Measurements from ENCODE around the gene ZNF638. TPM values are rescaled to one million over a fixed set of nuclear protein-coding genes. Genes with fewer than 3 reads are reported as not detected.

Gene ZNF638
- polyA plus RNA-seq, 3 donors = 210 to 235 (median 223) TPM

DNA sequence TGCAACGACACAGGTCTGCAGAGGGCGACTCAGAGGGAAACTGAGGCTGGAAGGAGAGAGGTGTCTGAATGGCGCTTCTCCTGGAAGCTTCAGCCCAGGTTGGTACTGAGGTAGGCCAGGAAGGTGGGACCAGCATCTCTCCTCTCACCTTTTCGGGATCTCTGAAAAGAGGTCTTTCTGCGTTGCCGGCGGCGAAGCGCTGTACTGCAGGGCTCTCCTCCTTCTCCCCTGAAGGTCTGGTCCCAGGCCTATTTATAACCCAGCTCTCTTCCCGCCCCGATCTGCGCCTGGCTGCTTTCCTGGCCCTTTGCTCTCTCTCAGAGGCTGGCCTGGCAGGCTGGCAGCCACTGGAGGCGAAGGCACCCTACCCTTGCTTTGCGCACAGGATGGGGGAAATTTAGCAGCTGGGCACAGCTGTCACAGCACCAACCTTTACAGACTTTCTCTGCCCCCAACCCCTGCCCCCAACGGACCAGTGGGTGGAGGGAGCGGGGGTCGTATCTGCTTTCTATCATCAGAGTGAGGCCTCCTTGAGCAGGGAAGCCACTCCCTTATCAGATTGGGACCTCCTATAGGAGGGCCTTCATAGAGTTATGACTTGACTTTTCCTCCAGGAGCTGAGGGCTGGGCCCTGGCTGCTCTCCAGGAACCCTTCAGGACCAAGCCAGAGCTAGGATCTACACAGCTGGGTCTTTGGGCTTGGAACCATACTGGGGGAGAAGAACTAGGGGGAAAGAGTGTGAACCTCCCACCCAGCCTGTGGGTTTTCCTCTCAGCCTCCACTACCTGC, 122.8 kb downstream of the ZNF638 start:
- DNase-seq (ENCODE audit: low read depth in 3 of 3, low spot score in 2 of 3) = no peak

DNA sequence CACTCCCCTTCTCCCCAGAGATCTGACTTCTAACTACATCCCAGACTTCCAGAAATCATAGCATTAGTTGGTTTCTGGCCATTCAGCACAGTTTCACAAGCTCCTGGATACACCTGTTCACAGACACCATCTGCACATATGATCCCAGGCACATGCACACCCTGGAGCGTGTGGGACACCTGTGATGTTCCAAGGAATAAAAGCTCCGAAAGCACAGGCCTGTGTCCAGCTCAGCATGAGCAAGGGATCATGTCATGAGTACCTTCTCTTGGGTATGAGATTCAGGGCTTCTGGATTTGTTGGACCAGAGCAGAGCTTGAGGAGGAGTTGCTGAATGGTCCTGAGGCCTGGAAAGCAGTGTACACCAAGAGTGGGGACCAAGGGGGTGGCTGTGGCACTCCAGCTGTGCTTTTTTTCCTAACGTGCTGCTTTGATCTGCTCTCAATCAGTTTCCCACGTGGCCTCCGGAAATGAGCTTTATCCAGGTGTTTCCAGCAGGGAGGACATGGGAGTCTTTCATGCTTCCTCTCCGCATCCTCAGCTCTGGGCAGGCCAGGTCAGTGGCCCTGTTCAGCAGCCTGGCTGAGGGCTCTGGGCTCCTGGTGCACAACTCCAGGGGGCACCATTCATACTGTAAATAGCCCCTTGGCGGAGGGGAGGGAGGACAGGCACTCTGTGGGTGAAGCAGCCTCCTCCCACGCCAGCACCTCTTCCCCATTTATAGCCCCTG, 123.6 kb downstream of the ZNF638 start:
- no peak for DNase-seq (ENCODE audit: low read depth in 3 of 3, low spot score in 2 of 3)

DNA sequence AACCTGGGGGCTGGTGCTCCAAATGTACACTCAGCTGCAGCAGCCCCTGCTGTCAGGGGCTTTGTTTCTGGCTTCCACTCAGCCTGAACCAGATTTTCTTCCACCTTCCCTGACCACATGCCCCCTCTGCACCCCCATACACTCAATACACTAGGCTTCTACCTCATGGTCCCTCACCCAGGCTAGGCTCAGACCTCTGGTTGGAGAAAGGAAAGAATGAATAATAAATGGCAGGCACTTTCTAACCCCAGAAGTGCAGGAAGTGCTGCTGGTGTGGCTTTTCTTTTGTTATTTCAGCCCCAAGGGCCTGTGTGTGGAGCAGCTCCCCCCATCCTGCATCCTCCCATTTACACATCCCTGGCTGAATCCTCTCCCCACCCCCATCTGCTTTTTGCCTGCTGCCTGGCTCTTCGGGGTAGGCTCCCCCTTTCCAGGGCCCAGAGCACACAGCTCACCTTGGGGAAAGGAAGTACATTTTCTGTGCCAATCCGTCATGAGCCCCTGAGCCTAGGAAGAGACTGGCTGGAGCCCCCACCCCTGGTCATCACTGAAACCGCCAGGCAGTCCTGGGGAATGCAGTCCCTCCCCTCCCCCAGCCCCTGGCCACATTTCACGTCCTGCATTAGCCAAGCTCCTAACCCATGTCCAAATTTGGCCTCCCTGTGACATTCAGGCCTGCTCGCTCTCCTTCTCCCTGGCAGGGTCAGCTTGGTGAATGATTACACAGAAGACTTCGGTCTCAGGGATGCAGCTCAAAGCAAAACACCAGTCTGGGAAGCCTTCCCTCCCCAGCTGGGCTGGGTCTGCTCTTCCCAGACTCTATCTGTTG, 124.4 kb downstream of the ZNF638 start:
- no peak for DNase-seq (ENCODE audit: low read depth in 3 of 3, low spot score in 2 of 3)

DNA sequence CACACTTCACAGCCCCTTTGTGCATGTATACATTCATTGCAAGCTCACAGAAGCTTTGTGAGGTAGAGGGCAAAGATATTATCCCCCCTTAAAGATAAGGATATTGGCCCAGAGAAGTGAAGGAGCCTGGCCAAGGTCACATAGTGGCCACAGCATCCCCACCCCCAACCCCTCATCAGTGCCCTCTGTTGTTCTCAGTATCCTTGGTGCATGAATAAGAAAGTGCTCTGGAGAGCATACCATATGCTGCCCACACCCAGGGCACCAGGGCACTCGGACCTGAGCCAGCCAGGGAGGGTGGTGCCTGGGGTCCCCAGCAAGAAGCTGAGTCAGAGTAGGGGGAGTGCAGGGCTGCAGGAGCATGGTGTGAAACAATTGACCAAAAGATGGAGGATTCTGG, 125.0 kb downstream of the ZNF638 start:
- DNase-seq (ENCODE audit: low read depth in 3 of 3, low spot score in 2 of 3) = no peak

DNA sequence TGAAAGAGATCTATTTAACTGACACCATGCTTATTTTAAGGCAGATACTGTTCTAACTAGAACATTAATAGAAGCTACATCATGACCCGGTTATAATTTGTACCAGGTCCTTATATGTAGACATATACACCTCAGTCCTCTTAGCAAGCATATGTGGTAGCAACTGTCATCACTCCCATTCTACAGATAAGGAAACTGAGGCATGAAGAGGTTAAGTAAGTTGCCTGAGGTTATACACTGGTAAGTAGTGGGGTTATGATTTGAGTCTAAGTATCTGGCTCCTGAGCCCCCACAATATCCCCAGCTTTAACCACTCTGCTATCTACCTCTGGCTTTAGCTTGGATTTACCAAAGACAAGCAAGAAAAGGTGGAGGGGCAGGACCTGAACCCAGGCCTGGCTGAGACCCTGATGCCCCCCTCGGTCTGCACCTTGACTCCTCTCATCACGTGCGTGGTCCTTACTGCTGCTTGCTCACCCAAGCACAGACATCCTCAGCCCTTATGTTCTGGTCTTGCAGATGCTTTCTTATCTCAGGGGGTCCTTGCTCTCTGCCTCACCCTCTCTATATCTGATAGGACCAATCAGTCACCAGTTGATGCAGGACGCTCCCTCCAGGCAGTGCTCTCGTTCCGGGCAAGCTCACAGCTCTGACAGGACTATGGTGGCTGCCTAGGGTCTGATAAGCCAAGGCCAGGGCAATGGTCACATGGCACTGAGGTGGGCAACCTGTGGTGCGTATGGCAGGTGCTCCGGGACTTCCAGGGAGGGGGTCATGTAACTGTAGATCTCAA, 125.7 kb downstream of the ZNF638 start:
- no peak for DNase-seq (ENCODE audit: low read depth in 3 of 3, low spot score in 2 of 3)

DNA sequence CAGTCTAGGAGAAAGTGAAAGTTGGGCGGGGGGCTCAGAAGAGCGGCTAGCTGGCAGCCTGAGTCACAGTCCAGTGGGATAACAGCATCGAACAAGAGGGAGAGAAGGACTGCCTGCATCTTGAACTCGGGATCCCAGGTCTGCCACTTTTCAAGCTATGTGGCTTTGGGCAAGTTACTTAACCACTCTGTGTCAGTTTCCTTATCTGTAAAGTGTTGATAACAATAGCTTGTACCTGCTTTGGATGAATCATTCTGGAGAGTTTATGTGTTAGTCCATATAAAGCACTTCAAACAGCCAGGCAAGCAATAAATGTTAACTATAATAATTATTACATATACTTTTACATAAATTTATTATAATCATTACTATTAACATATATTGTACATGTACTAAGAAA, 126.3 kb downstream of the ZNF638 start:
- no peak for DNase-seq (ENCODE audit: low read depth in 3 of 3, low spot score in 2 of 3)

DNA sequence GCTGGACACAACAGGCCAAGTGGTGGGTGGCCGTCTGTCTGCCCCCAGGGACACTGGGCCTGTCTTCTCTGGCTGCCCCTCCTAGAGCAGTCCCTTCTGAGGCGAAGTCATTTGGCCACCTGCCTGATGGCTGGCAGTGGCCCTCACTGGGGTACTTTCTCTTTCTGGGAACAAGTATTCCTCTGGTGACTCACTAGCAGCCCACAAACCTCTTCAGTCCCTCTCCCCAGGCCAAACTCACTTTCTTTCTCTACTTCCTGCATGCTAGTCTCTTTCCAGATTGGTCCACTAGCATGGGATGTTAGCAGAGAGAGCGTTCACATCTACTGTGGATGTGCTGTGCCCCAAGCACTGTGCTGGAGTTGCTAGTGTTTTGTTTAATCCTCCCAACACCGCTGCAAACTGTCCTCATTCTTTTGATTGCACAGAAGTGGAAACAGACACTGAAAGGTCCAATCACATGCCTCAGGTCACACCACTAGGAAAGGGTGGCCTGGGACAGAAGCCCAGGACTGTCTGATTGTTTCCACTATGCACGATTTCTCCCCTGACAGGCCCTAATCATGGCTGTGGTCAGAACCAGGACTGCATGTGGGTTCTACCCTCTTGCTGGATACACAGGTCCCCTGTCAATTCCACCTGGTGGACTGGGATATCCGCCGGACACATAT, 127.0 kb downstream of the ZNF638 start:
- DNase-seq (ENCODE audit: low read depth in 3 of 3, low spot score in 2 of 3) = no peak

DNA sequence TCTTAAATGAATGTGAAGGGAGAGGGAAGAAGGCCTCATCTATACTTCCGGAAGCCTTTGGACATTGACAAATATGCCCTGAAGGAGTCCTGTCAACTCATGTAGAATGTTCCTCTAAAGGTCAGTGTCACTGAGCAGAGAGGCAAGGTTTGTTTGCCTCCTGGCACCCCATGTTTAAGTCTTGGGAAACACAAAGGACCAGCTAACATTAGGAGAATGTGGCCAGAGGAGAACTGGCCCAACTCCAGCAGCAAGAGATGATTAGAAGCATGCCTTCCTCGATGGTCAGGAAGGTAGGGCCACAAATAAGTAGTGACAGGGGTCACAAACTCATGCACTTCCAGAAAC, 127.5 kb downstream of the ZNF638 start:
- no peak for DNase-seq (ENCODE audit: low read depth in 3 of 3, low spot score in 2 of 3)

DNA sequence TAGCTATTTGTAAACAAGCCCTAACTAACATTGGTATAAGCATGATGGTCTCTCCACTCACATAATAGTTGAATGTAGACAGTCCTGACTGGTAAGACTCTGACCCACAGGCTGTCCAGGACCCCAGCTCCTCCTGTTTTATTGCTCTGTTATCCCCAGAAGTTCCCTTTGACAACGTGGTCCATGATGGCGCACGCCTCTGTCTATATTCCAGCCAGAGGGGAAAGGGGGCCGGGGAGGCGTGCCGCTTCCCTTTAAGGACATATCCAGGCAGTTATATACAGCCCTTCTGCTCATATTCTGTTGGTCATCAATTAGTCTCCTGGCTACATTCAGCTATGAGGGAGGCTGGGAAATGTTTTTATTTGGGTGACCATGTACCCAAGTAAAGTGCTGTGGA, 128.5 kb downstream of the ZNF638 start:
- no peak for DNase-seq (ENCODE audit: low read depth in 3 of 3, low spot score in 2 of 3)

DNA sequence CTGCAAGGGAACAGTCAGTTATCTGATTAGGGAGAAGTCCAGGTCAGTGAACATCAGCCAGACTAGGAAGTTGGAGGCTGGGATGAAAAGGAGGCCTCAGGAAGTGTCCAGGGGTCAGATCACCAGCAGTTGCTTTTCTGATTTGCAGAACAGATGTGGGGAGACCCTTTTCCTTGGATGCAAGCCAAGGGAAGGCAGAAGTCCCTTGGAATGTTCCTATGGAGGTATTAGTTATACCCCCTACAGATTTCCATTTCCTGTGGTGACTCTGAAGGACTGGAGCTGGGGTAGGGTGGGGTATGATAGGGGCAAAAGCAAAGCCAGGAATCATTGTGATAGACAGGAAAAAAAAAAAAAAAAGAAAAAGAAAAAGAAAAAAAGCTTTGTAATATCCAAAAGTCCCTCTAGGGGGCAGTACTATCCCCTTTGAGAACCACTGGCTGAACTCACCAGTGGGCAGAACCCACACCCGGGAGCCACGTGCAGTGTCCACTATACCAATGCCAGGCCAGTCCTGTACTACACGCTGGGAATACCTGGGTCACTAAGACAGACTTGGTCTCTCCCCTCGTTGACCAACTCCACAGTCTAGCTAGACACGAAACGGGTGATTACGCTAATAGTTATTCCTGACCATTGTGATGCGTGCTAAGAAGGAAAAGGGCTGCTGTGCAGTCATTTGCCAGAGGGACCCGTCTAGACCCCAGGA, 129.2 kb downstream of the ZNF638 start:
- no peak for DNase-seq (ENCODE audit: low read depth in 3 of 3, low spot score in 2 of 3)

DNA sequence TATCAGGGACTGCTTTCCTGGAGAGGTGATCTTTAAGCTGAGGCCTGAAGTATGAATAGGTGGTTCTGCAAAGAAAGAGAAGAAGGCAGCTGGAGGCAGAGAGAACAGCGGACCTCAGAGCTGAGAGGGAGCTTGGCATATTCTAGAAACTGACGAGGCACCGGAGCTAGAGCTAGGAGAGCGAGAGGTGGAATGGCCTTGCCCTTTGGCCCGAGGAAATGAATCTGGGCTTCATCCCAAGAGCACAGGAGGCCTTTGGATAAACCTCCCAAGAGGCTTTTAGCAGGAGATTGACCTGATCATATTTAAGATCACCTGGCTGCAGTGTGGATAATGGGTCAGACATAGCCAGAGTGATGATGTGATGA, 129.7 kb downstream of the ZNF638 start:
- DNase-seq (ENCODE audit: low read depth in 3 of 3, low spot score in 2 of 3) = no peak

DNA sequence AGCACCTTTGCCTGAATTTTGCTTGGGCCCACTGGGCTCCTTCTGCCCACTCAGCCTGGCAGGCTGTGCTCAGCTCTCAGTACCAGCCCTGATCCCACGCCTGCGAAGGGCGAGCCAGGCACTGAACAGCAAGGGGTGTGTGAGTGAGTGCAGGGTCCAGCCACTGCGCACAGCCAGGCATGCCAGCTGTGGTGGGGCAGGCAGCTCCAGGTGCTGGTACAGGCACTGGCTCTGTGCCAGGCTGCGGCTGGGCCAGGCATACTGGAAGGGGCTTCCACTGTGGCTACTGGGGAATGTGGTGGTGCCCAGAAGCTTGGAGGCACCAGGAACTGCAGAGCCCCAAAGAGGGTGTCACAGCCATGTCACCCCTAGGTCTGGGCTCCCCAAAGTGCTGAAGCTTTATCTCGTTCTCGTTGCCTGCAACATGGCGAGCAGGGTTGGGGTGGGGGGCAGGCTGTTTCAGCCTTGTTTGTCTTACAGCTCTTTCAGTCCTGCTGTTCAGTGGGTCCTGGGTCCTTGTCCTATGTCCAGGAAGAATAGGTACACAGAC, 130.5 kb downstream of the ZNF638 start:
- no peak for DNase-seq (ENCODE audit: low read depth in 3 of 3, low spot score in 2 of 3)

DNA sequence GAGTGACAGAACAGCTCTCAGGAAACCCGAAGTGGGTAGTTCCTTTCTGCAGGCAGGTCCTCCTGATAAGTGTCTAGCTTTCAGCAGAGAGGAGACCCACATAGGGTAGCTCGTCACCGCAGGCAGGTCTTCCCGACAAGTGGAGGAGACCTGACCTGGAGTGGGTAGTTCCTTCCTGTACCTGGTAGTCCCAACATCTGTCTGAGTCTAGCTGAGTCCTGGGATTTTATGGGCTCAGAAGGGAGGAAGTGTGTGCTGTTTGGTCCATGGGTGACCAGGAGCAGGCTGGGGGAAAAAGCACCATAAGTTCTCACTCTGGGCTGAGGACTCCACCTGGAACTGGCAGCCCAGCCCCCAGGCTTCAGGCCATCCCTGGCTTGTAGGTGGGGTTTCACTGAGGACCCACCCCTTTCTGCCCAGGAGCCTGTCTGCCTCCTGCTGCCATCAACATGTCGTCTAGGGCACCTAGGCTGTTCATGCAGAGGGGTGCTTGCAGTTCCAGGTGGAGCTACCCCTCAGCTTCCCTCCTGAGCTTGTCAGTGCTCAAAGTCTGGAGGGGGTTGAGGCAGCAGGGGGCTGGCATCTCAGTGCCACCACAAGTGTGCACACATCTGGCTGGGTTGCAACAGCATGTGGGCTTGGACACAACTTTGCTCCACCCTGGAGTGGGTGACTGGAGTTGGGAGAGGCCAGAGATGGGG, 131.2 kb downstream of the ZNF638 start:
- DNase-seq (ENCODE audit: low read depth in 3 of 3, low spot score in 2 of 3) = no peak

DNA sequence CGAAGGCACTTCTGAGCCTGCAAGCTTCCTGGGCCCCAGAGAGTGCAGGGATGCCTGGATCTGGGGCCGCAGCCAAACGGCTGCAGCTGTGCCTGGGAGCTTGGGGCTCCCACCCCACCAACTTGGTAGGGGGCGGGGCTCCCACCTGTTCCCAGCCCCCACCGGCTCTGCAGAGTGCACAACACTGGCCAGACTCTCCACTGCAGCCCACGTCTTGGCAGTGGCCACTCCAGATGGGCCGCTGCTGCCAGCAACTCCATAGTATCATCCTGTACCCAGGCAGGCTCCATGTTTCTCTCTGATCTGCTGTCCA, 131.7 kb downstream of the ZNF638 start:
- DNase-seq (ENCODE audit: low read depth in 3 of 3, low spot score in 2 of 3) = no peak

DNA sequence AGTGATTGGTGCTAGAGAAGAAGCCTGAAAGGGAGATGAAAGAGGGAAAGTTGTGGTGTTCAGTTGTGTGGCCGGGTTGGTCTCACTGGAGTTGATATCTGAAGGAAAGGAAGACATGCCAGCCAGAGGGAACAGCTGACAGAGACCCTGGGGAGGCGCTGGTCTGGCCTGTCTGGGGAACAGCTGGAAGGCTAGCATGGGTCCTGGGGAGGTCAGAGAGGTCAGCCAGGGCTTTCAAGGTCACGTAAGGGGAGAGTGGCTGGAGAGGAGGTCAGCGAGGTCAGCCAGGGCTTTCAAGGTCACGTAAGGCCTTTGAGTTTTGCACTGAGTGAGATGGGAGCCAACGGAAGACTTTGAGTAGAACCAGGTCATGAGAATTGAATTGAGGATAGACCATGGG, 132.8 kb downstream of the ZNF638 start:
- no peak for DNase-seq (ENCODE audit: low read depth in 3 of 3, low spot score in 2 of 3)

DNA sequence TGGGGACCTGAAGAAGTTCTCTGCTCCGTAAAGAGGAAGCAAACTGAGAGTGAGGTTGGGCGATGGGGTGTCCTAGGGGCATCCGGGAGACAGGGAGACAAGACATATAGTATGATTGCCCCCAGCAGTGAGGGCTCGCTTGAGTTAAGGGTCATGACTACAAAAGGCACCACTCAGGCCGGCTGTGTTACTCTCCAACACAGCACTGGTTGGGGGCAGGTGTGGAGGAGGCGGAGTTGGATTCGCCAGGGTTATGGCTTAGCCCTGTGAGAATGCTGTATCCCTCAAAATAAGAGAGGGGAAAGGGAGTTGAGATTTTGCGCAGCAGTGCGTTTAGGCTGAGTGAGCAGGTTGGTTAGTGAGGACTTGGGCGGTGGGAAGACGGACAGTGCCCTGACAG, 133.8 kb downstream of the ZNF638 start:
- DNase-seq (ENCODE audit: low read depth in 3 of 3, low spot score in 2 of 3) = no peak

DNA sequence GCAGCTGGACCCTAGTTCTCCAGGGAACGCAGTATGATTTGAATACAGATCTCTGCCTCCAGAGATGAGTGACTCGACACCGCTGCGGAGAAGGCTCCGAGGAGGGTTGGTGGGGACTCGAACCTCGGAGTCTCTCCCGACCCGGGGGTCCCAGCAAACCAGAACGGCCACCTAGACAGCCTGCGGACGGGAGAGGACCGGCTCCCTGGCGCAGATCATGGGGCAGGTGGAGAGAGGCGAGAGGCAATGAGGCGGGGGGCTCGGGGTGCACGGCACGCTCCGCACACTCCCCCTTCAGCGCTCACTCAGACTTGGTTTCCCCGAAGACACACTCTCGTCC, 134.3 kb downstream of the ZNF638 start:
- no peak for DNase-seq (ENCODE audit: low read depth in 3 of 3, low spot score in 2 of 3)

DNA sequence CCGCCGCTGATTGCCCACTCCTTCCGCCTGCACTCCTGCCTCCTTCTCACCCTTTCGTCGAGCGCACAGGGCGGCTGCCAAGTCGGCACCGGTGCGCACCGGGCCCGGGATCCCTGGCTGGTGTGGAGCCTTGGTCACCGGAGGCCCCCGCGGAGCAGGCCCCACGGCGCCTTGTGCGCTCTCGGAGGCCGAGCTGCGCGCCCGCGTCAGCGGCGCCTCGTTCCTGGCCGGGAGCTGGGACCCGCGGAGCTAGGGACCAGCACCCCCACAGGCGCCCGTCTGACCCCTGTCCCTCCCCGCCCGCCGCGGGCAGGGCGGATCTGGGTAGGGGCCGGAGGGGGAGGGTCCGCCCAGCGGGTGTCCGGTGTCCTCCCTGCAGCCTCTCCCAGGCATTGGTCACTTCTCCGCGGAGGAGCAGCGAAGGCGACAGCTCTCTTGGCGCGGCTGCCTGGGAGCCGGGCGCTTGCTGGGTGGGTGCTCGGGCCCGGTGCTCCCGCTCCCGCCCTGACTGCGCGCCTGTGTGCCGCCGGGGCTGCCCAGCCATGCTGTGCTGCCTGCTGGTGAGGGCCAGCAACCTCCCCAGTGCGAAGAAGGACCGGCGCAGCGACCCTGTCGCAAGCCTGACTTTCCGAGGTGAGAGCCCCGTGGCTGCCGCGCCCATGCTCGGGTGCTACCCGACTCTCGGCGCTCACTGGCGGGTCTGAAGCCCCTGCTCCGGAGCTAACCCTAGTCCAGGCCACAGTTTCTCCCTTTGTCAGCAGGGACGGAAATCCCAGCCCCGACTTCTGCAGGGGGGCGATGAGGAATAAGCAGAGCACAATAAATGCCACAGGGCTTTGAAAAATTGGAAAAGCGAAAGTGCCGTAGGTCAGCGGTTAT, 135.0 kb downstream of the ZNF638 start:
- no peak for DNase-seq (ENCODE audit: low read depth in 3 of 3, low spot score in 2 of 3)

Data from right renal cortex interstitium (tissue), 3 donors.